Adrenal gland (tissue), 5 donors: Measurements from ENCODE around the gene CLDN20.

Experiments used
- POLR2A ChIP-seq, 2 donors: fragments of 450-650 bp; IDR thresholded peaks; one replicate each; pipeline ENCODE4 v1.6.1; 2017; ENCODE audit warnings: antibody characterized with exemption in 2 of 2, mild to moderate bottlenecking in 2 of 2, moderate library complexity in 1 of 2
- TF ChIP-seq, protein P1 (sequence below), 6 experiments: fragments of 450-650 bp in 4 of 6; fragments of 200-600 bp in 2 of 6; sonication (generic) in 1 of 6; IDR thresholded peaks; 1 replicate in 5 of 6; 2 replicates in 1 of 6; pipeline versions ENCODE4 v1.5.1 to v1.8.0; 2016 to 2021; ENCODE audit warnings: antibody characterized with exemption in 6 of 6, mild to moderate bottlenecking in 2 of 6, moderate library complexity in 1 of 6
- donor health status: DM: no; HTN: no; CAD: no.

DNA sequence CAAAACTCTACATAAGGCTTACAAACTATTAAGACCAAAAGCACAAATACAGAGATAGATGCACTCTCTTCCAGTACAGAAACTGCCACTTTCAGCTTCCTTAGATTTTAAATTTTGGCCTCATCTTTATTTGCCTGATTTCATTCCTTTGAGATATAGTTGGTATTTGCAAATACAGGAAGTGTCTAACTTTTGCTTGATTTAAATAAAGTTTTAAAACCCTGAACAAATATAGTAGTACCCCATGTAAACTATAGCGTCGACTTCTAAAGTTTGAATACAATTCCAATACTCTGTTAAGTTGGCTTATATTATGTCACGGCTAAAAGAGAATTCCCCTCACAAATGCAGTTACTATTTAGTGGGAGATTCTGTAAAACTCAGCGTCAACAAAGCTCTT is 1.2 kb upstream of the CLDN20 start:
- TF ChIP-seq, protein P1, sequence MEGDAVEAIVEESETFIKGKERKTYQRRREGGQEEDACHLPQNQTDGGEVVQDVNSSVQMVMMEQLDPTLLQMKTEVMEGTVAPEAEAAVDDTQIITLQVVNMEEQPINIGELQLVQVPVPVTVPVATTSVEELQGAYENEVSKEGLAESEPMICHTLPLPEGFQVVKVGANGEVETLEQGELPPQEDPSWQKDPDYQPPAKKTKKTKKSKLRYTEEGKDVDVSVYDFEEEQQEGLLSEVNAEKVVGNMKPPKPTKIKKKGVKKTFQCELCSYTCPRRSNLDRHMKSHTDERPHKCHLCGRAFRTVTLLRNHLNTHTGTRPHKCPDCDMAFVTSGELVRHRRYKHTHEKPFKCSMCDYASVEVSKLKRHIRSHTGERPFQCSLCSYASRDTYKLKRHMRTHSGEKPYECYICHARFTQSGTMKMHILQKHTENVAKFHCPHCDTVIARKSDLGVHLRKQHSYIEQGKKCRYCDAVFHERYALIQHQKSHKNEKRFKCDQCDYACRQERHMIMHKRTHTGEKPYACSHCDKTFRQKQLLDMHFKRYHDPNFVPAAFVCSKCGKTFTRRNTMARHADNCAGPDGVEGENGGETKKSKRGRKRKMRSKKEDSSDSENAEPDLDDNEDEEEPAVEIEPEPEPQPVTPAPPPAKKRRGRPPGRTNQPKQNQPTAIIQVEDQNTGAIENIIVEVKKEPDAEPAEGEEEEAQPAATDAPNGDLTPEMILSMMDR (IDR thresholded peaks at IDR 0.05) = no peak
- no peak for TF ChIP-seq POLR2A (IDR thresholded peaks at IDR 0.05)
